Caco-2 (cell line): ENCODE results near the gene DSCAM. TPM values are rescaled to one million over a fixed set of nuclear protein-coding genes. Genes with fewer than 3 reads are reported as not detected.

ENCODE experiments used
- BruUV-seq: library from RNA; stranded (reverse); fragments of 400-500 nt; replicated peaks from 2 replicates; lab custom pipeline; 2021; lab: Mats Ljungman, UMichigan
- CTCF ChIA-PET: fragments of 300-600 bp; sonication (Branson Sonifier 250); formaldehyde crosslinking; loops from one replicate; lab custom pipeline; 2022; ENCODE audit warnings: antibody characterized with exemption; lab: Charles Lee
- POLR2A ChIA-PET: fragments of 300-600 bp; sonication (Branson Sonifier 250); formaldehyde crosslinking; loops from one replicate; lab custom pipeline; 2022; ENCODE audit warnings: antibody characterized with exemption; lab: Charles Lee
- DNase-seq, 2 experiments: peaks; one replicate each; pipeline versions ENCODE4 v3.0.0 to v3.0.0-alpha.2; 2020 to 2022
- H3K27me3 ChIP-seq: replicated peaks from 2 replicates; pipeline ENCODE4 v1.6.0; 2011; ENCODE audit warnings: low read length; ENCODE audit not compliant: control insufficient read depth, insufficient read depth
- H3K36me3 ChIP-seq: 2 replicates; pipeline ENCODE4 v1.5.1; 2011; ENCODE audit warnings: low read length; ENCODE audit not compliant: control insufficient read depth, insufficient read depth
- H3K4me1 ChIP-seq: fragments of 250-450 bp; sonication (Bioruptor Pico); 2 replicates; pipeline ENCODE4 v1.5.1; 2020; ENCODE audit warnings: mild to moderate bottlenecking
- H3K4me3 ChIP-seq: 2 replicates; pipeline ENCODE4 v1.5.1; 2011; ENCODE audit warnings: low read depth, mild to moderate bottlenecking, control low read depth, low read length
- H3K9me3 ChIP-seq: fragments of 250-450 bp; sonication (Bioruptor Pico); 2 replicates; pipeline ENCODE4 v1.5.1; 2020; ENCODE audit warnings: mild to moderate bottlenecking, moderate library complexity
- H3K27ac Mint-ChIP-seq: one replicate; pipeline ENCODE4 v1.8.0; 2022; ENCODE audit warnings: mixed read lengths; ENCODE audit not compliant: unreplicated experiment
- H3K27me3 Mint-ChIP-seq: one replicate; pipeline ENCODE4 v1.8.0; 2022; ENCODE audit warnings: mixed read lengths; ENCODE audit not compliant: insufficient read depth, unreplicated experiment
- H3K36me3 Mint-ChIP-seq: one replicate; pipeline ENCODE4 v1.8.0; 2022; ENCODE audit warnings: mild to moderate bottlenecking, mixed read lengths; ENCODE audit not compliant: insufficient read depth, unreplicated experiment
- H3K4me1 Mint-ChIP-seq: one replicate; pipeline ENCODE4 v1.8.0; 2022; ENCODE audit warnings: low read depth, mixed read lengths; ENCODE audit not compliant: unreplicated experiment
- H3K4me3 Mint-ChIP-seq: one replicate; pipeline ENCODE4 v1.8.0; 2022; ENCODE audit warnings: mild to moderate bottlenecking, moderate library complexity, mixed read lengths; ENCODE audit not compliant: unreplicated experiment
- H3K9me3 Mint-ChIP-seq: one replicate; pipeline ENCODE4 v1.8.0; 2022; ENCODE audit warnings: mixed read lengths; ENCODE audit not compliant: unreplicated experiment
- intact Hi-C: fragments of 100-400 bp; cut with micrococcal nuclease; formaldehyde crosslinking; loops from one replicate; pipeline ENCODE4 v1.10.0; 2022; ENCODE audit not compliant: unreplicated experiment
- total RNA-seq: library from RNA; stranded (reverse); gene quantifications from 2 replicates; pipeline ENCODE4 v1.2.3, GENCODE V29; 2022
- TF ChIP-seq, protein P1 (sequence below), 2 experiments: fragments of 200-600 bp in 1 of 2; IDR thresholded peaks; 1 replicate in 1 of 2; 2 replicates in 1 of 2; pipeline versions ENCODE4 v1.5.1 to v1.8.0; 2011 to 2022; ENCODE audit warnings: antibody characterized with exemption in 1 of 2, control low read depth in 1 of 2, inconsistent platforms in 1 of 2, low read depth in 1 of 2, low read length in 1 of 2, mild to moderate bottlenecking in 1 of 2, moderate library complexity in 1 of 2; ENCODE audit not compliant: insufficient read depth in 1 of 2, severe bottlenecking in 1 of 2, unreplicated experiment in 1 of 2

The DSCAM gene
- total RNA-seq, 1 experiment from 2014 or later: not detected

DNA sequence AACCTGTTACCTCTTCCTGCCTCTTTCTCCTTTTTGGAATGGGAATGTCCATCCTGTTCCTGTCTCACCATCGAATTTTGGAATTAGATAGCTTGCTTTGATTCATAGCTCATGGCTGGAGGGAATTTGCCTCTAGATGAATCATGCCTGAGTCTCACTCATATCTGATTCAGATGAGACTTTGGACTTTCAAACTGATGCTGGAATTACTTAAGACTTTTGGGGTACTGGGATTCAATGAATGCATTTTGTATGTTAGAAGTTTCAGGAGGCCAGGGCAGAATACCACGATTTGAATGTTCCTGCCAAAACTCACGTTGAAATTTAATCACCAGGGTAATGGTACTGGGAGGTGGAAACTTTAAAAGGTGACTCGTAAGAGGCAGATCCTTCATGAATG is 132.4 kb downstream of the DSCAM start:
- Histone ChIP-seq H3K27me3 (no peaks in the 10 kb centered on the region), H3K4me1 (no peaks in the 10 kb centered on the region), H3K4me3 (no peak overlapping the region), H3K36me3 (no peaks in the 10 kb centered on the region), H3K9me3 (no peaks in the 10 kb centered on the region)
- ChIA-PET POLR2A (no interaction called here), CTCF (interaction anchor here (0.6 kb wide), 1 partner anchor 263 kb away, joined by 3 read pairs; no protein-coding TSS in a partner anchor)
- no peak overlapping the region for H3K27ac Mint-ChIP-seq
- TF ChIP-seq, protein P1, sequence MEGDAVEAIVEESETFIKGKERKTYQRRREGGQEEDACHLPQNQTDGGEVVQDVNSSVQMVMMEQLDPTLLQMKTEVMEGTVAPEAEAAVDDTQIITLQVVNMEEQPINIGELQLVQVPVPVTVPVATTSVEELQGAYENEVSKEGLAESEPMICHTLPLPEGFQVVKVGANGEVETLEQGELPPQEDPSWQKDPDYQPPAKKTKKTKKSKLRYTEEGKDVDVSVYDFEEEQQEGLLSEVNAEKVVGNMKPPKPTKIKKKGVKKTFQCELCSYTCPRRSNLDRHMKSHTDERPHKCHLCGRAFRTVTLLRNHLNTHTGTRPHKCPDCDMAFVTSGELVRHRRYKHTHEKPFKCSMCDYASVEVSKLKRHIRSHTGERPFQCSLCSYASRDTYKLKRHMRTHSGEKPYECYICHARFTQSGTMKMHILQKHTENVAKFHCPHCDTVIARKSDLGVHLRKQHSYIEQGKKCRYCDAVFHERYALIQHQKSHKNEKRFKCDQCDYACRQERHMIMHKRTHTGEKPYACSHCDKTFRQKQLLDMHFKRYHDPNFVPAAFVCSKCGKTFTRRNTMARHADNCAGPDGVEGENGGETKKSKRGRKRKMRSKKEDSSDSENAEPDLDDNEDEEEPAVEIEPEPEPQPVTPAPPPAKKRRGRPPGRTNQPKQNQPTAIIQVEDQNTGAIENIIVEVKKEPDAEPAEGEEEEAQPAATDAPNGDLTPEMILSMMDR (IDR thresholded peaks at IDR 0.05; ENCODE audit: insufficient read depth in 1 of 2, low read depth in 1 of 2, low read length in 1 of 2, severe bottlenecking in 1 of 2, unreplicated experiment in 1 of 2): no peak
- H3K9me3 Mint-ChIP-seq: peaks cover 21% of the 10 kb centered on the region
- DNase-seq: no peak
- H3K36me3 Mint-ChIP-seq: no peaks in the 10 kb centered on the region
- no TSS peak for BruUV-seq
- H3K4me1 Mint-ChIP-seq: peaks cover 6% of the 10 kb centered on the region
- no peak overlapping the region for H3K4me3 Mint-ChIP-seq
- intact Hi-C loops: no loop called here
- H3K27me3 Mint-ChIP-seq: no peaks in the 10 kb centered on the region

DNA sequence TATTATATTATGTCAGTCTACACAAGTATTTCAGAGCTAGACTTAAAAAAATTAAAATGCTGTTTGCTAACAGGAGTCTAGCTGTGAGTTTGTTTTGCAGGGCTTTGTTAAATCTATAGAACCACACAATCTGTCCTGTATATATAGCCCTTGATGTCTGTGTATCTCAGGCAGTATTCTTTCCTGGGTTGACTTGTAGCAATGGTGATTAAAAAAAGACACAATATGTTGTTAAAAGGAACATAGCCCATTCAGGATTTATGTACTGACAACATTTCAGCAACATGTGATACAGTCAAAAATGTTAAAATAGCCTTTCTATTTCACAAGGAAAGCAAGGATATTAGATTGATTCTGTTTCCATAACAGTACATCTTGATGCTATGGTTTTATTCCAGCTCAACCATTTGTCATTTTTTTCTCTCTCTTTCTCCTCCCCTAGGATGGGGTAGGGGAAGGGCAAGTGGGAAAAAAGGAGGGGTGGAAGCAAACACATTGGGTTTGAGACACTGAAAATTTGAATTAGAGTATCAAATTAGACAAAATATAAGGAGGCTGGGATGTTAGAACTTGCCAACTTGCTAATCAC is 139.2 kb downstream of the DSCAM start:
- no peaks in the 10 kb centered on the region for H3K36me3 ChIP-seq
- TF ChIP-seq, protein P1 (IDR thresholded peaks at IDR 0.05; ENCODE audit: insufficient read depth in 1 of 2, low read depth in 1 of 2, low read length in 1 of 2, severe bottlenecking in 1 of 2, unreplicated experiment in 1 of 2): no peak
- H3K4me1 Mint-ChIP-seq: no peaks in the 10 kb centered on the region
- H3K27me3 ChIP-seq: no peaks in the 10 kb centered on the region
- intact Hi-C loops: no loop called here
- CTCF ChIA-PET: no interaction called here
- no peak overlapping the region for H3K4me3 Mint-ChIP-seq
- H3K9me3 Mint-ChIP-seq: no peaks in the 10 kb centered on the region
- peaks cover 4% of the 10 kb centered on the region for H3K27me3 Mint-ChIP-seq
- H3K4me1 ChIP-seq: no peaks in the 10 kb centered on the region
- BruUV-seq: no TSS peak
- no peak overlapping the region for H3K27ac Mint-ChIP-seq
- H3K36me3 Mint-ChIP-seq: no peaks in the 10 kb centered on the region
- H3K9me3 ChIP-seq: no peaks in the 10 kb centered on the region
- DNase-seq: no peak
- POLR2A ChIA-PET: no interaction called here
- H3K4me3 ChIP-seq: no peak overlapping the region

DNA sequence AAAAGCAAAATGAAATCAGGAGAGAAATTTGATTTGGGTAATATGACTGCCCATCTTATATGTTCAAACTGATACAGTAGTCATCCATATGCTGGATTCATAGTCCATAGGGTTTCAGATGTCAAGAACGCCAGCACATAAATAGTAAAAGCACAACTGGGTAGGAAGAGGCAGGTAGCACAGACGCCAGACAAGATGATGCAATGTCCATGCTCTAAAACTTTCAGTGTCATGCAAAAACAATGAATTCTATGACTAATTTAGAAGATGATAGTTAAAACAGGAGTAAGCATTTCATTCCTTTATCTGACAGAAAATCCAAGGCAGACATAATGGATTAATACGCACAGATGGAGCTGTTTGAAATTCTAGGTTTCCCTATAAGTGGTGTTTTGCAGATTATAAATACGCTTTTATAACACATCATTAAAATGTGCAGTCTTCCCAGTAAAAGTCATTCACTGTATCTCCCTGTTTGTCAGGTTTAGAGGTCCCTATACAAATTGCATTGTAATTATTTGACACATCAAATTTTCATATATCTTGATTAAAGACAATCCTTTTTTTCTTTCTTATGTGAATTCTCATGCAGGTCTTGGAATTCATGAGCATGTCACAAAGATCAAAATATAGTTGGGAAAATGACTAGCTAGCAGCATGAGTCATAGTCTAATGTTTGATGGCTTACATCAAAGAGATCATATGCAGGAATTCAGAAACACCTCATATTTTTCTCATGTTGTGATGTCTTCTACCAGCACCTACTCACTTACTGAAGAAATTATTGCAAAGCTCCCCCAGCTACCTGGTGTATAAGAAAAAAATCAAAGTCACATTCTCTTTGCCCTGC is 139.9 kb downstream of the DSCAM start:
- ChIA-PET POLR2A (no interaction called here), CTCF (no interaction called here)
- DNase-seq: no peak
- no peak overlapping the region for H3K27ac Mint-ChIP-seq
- Histone ChIP-seq H3K4me3 (no peak overlapping the region), H3K9me3 (no peaks in the 10 kb centered on the region), H3K27me3 (no peaks in the 10 kb centered on the region), H3K4me1 (no peaks in the 10 kb centered on the region), H3K36me3 (no peaks in the 10 kb centered on the region)
- TF ChIP-seq, protein P1 (IDR thresholded peaks at IDR 0.05; ENCODE audit: insufficient read depth in 1 of 2, low read depth in 1 of 2, low read length in 1 of 2, severe bottlenecking in 1 of 2, unreplicated experiment in 1 of 2): no peak
- no peaks in the 10 kb centered on the region for H3K4me1 Mint-ChIP-seq
- BruUV-seq: no TSS peak
- H3K9me3 Mint-ChIP-seq: no peaks in the 10 kb centered on the region
- H3K4me3 Mint-ChIP-seq: no peak overlapping the region
- H3K27me3 Mint-ChIP-seq: peaks cover 4% of the 10 kb centered on the region
- intact Hi-C loops: no loop called here
- H3K36me3 Mint-ChIP-seq: no peaks in the 10 kb centered on the region
